K562 (cell line): ENCODE data around the gene TM9SF4. TPM values are rescaled to one million over a fixed set of nuclear protein-coding genes. Genes with fewer than 3 reads are reported as not detected.
A peak's percentile ranks its signal among the peaks of the same experiment; 100 is the strongest.

Source experiments
- ATAC-seq: fragments of 200-7000 bp; cut with Tn5 transposase; 3 replicates; pipeline ENCODE4 v1.9.1; 2020; ENCODE audit warnings: moderate library complexity
- BruUV-seq: library from RNA; stranded (reverse); fragments of 400-500 nt; replicated peaks from 2 replicates; lab custom pipeline; 2021; lab: Mats Ljungman, UMichigan
- CTCF ChIA-PET: fragments of 300-600 bp; formaldehyde crosslinking; extraction: SDS; loops from one replicate; lab custom pipeline; 2021; ENCODE audit warnings: low intra/inter-chr PET ratio; lab: Yijun Ruan, JAX
- POLR2A ChIA-PET: fragments of 300-600, 350-650 bp; sonication (Branson Sonifier 250); formaldehyde crosslinking; extraction: SDS; loops from one replicate; lab custom pipeline; 2021; ENCODE audit warnings: antibody characterized with exemption, inconsistent platforms; lab: Yijun Ruan, JAX
- DNase-seq, 4 experiments: peaks; one replicate each; pipeline versions ENCODE4 v3.0.0 to v3.0.0-alpha.2; 2011 to 2018; ENCODE audit warnings: low spot score in 3 of 4, mixed read lengths in 3 of 4; ENCODE audit errors: extremely low read depth in 1 of 4
- FAIRE-seq: peaks from 2 replicates; lab custom pipeline; 2011; peaks lifted over from hg19 to GRCh38; lab: Jason Lieb, UNC
- H2AFZ ChIP-seq: 2 replicates; pipeline ENCODE4 v1.6.0; 2011; ENCODE audit warnings: low read depth, low read length, control low read depth, inconsistent platforms
- H3K27ac ChIP-seq: fragments of 200-600 bp; 3 replicates; pipeline ENCODE4 v1.8.0; 2011; ENCODE audit warnings: low read depth, mild to moderate bottlenecking, control low read depth, inconsistent platforms, low read length, moderate library complexity, mixed read lengths; ENCODE audit errors: extremely low read depth
- H3K27me3 ChIP-seq, 2 experiments: fragments of 300-600 bp in 1 of 2; 2 replicates in 1 of 2; 3 replicates in 1 of 2; pipeline versions ENCODE4 v1.6.0 to v1.8.0; 2011; ENCODE audit warnings: inconsistent platforms in 2 of 2, low read length in 2 of 2, mild to moderate bottlenecking in 1 of 2, mixed read lengths in 1 of 2, moderate library complexity in 1 of 2; ENCODE audit not compliant: control insufficient read depth in 2 of 2, insufficient read depth in 2 of 2
- H3K36me3 ChIP-seq: fragments of 300-600 bp; 3 replicates; pipeline ENCODE4 v1.8.0; 2011; ENCODE audit warnings: mild to moderate bottlenecking, low read length, inconsistent platforms; ENCODE audit not compliant: control insufficient read depth, insufficient read depth
- H3K4me1 ChIP-seq, 2 experiments: fragments of 200-600 bp in 1 of 2; replicated peaks in 1 of 2; 2 replicates in 1 of 2; 3 replicates in 1 of 2; pipeline versions ENCODE4 v1.5.1 to v1.8.0; 2011; ENCODE audit warnings: inconsistent platforms in 2 of 2, low read length in 2 of 2, mild to moderate bottlenecking in 1 of 2, mixed read lengths in 1 of 2, moderate library complexity in 1 of 2; ENCODE audit not compliant: control insufficient read depth in 2 of 2, insufficient read depth in 2 of 2
- H3K4me2 ChIP-seq: 2 replicates; pipeline ENCODE4 v1.6.1; 2011; ENCODE audit warnings: low read length, control low read depth, inconsistent platforms, mixed read lengths; ENCODE audit not compliant: insufficient read depth
- H3K4me3 ChIP-seq: fragments of 200-600 bp; sonication (generic), shearing (Covaris generic); 2 replicates; pipeline ENCODE4 v1.5.1; 2016; ENCODE audit warnings: control low read depth, inconsistent platforms
- H3K79me2 ChIP-seq: fragments of 200-600 bp; 3 replicates; pipeline ENCODE4 v1.8.0; 2011; ENCODE audit warnings: low read length, inconsistent platforms; ENCODE audit not compliant: control insufficient read depth, insufficient read depth
- H3K9ac ChIP-seq, 2 experiments: 2 replicates each; pipeline versions ENCODE4 v1.6.0 to v1.6.1; 2011; ENCODE audit warnings: low read depth in 2 of 2, low read length in 2 of 2, control low read depth in 1 of 2, inconsistent platforms in 1 of 2, mild to moderate bottlenecking in 1 of 2, mixed read lengths in 1 of 2; ENCODE audit not compliant: insufficient read depth in 1 of 2
- H3K9me1 ChIP-seq: one replicate; pipeline ENCODE4 v1.6.0; 2011; ENCODE audit warnings: inconsistent platforms, mild to moderate bottlenecking, low read length, moderate library complexity; ENCODE audit not compliant: control insufficient read depth, insufficient read depth
- H3K9me3 ChIP-seq: replicated peaks from 2 replicates; pipeline ENCODE4 v1.5.1; 2011; ENCODE audit warnings: low read depth, low read length, inconsistent platforms; ENCODE audit not compliant: control insufficient read depth, insufficient read depth
- H4K20me1 ChIP-seq: replicated peaks from 2 replicates; pipeline ENCODE4 v1.6.1; 2011; ENCODE audit warnings: low read length, inconsistent platforms, mixed read lengths; ENCODE audit not compliant: control insufficient read depth, insufficient read depth
- NUFIP1 ChIP-seq: fragments of 450-650 bp; IDR thresholded peaks from 2 replicates; pipeline ENCODE4 v1.6.1; 2018; ENCODE audit not compliant: partially characterized antibody
- WGBS: fragments of 100-300 bp; shearing (Covaris generic); methylation state at CpG from one replicate; pipeline ENCODE4 v1.1.6; 2016; ENCODE audit warnings: low coverage, mixed read lengths; ENCODE audit not compliant: insufficient coverage; ENCODE audit errors: missing lambda C conversion rate; 5-methylcytosine and 5-hydroxymethylcytosine counted together
- in situ Hi-C: fragments of 300-500 bp; cut with MboI; formaldehyde crosslinking; loops from 4 replicates; pipeline ENCODE4 v1.15.0; 2018; ENCODE audit warnings: inconsistent platforms, mixed read lengths
- intact Hi-C: fragments of 100-400 bp; cut with micrococcal nuclease; formaldehyde crosslinking; loops from 2 replicates; pipeline ENCODE4 v1.14.2; 2022
- polyA plus RNA-seq, 8 experiments: library from polyadenylated mRNA; depleted of rRNA in 4 of 8; stranded (reverse) in 5 of 8; unstranded in 3 of 8; fragments of >200 nt; fragmentation: Nextera tagmentation in 2 of 8; fragmentation: Illumina TruSeq in 1 of 8; extraction: Ambion mirVana in 2 of 8; extraction: Trizol in 1 of 8; gene quantifications; 2 replicates each; pipeline versions ENCODE4 v1.2.1 to v1.2.3, GENCODE V29; 2011 to 2014; ENCODE audit warnings: inconsistent platforms in 1 of 8, missing spikeins in 1 of 8
- total RNA-seq, 7 experiments: library from RNA; depleted of rRNA in 6 of 7; stranded (reverse); fragments of >200 nt in 6 of 7; fragmentation: Illumina TruSeq in 2 of 7; extraction: Trizol in 2 of 7; gene quantifications; 2 replicates each; pipeline versions ENCODE4 v1.2.1 to v1.2.3, GENCODE V29; 2011 to 2021; ENCODE audit warnings: low replicate concordance in 1 of 7
- TF ChIP-seq, protein P1 (sequence below): fragments of 250-450 bp; sonication (Bioruptor Pico); IDR thresholded peaks from 2 replicates; pipeline ENCODE4 v1.4.0; 2020; ENCODE audit warnings: mild to moderate bottlenecking, moderate library complexity
- TF ChIP-seq, protein P2 (sequence below): sonication (generic); formaldehyde crosslinking; IDR thresholded peaks from 2 replicates; pipeline ENCODE4 v1.5.0; 2020; ENCODE audit warnings: missing genetic modification reagents

The TM9SF4 gene
- total and polyA plus RNA-seq, 9 of the 15 experiments (the other 6 are each of a cell fraction or from before 2014, with no cell fraction given), result 14.5 to 46.3 (median 26.9) TPM

DNA sequence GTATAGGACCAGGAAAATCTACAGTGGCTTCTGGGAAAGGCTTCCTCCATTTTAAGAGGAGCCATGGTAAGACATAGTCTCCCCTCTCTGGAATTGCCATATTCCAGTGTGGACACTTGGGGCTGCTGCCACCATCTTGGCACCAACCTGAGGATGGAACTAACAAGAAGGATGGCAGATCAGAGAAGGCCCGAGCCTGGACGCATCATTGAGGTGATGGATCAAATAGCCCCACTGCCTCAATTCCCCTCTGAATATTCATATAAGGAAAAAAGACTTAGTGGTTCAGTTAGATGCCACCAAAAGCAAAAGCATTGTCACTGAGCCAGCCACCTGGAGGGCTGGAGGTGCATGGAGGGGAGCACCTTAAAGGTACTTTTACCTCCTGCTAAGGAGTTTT lies 72.1 kb downstream of the TM9SF4 start:
- H2AFZ ChIP-seq, result peak overlapping the region; percentile 38; the same call in 1 of the 2 replicates
- H3K79me2 ChIP-seq, result no peaks in the 10 kb centered on the region
- H3K4me1 ChIP-seq, result no peaks in the 10 kb centered on the region; a peak in 2 of 5 replicates
- ChIA-PET CTCF (no interaction called here), POLR2A (interaction anchor here (1.9 kb wide), 1 partner anchor 13 kb away, joined by 5 read pairs; no protein-coding TSS in a partner anchor)
- no peaks in the 10 kb centered on the region for H3K27me3 ChIP-seq
- no peak for ATAC-seq
- FAIRE-seq, result no peak
- no peak overlapping the region for H3K27ac ChIP-seq
- H3K4me3 ChIP-seq, result no peak overlapping the region
- TF ChIP-seq NUFIP1, result no peak
- TF ChIP-seq, protein P1, sequence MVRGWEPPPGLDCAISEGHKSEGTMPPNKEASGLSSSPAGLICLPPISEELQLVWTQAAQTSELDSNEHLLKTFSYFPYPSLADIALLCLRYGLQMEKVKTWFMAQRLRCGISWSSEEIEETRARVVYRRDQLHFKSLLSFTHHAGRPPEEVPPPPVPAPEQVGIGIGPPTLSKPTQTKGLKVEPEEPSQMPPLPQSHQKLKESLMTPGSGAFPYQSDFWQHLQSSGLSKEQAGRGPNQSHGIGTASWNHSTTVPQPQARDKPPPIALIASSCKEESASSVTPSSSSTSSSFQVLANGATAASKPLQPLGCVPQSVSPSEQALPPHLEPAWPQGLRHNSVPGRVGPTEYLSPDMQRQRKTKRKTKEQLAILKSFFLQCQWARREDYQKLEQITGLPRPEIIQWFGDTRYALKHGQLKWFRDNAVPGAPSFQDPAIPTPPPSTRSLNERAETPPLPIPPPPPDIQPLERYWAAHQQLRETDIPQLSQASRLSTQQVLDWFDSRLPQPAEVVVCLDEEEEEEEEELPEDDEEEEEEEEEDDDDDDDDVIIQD, result no peak
- TF ChIP-seq, protein P2, sequence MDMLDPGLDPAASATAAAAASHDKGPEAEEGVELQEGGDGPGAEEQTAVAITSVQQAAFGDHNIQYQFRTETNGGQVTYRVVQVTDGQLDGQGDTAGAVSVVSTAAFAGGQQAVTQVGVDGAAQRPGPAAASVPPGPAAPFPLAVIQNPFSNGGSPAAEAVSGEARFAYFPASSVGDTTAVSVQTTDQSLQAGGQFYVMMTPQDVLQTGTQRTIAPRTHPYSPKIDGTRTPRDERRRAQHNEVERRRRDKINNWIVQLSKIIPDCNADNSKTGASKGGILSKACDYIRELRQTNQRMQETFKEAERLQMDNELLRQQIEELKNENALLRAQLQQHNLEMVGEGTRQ, result 0 out of 2 replicates have a peak, but pooled peaks have one; percentile 6
- DNase-seq, result no peak
- H3K9ac ChIP-seq, result no peak overlapping the region
- intact Hi-C loops (no loop called here), in situ Hi-C loops (no loop called here)
- no peaks in the 10 kb centered on the region for H3K9me1 ChIP-seq
- H3K36me3 ChIP-seq, result no peaks in the 10 kb centered on the region
- WGBS, result 62% methylated on average over 2 of the region's 2 CpGs
- no peak overlapping the region for H3K4me2 ChIP-seq
- H3K9me3 ChIP-seq, result no peaks in the 10 kb centered on the region
- no TSS peak for BruUV-seq
- no peaks in the 10 kb centered on the region for H4K20me1 ChIP-seq
